LNCaP clone FGC (cell line): ENCODE results near the gene SPATA16.

Source experiments
- DNase-seq: peaks from one replicate; pipeline ENCODE4 v3.0.0-alpha.2; 2011; ENCODE audit warnings: low read depth
- H3K4me3 ChIP-seq: 2 replicates; pipeline ENCODE4 v1.5.1; 2011; ENCODE audit warnings: mild to moderate bottlenecking, low read depth, low read length, control low read depth
- TF ChIP-seq, protein P1 (sequence below): IDR thresholded peaks from 2 replicates; pipeline ENCODE4 v1.5.1; 2012; ENCODE audit warnings: mild to moderate bottlenecking; ENCODE audit not compliant: control insufficient read depth, insufficient read depth; ENCODE audit errors: extremely low read depth

SPATA16 gene

DNA sequence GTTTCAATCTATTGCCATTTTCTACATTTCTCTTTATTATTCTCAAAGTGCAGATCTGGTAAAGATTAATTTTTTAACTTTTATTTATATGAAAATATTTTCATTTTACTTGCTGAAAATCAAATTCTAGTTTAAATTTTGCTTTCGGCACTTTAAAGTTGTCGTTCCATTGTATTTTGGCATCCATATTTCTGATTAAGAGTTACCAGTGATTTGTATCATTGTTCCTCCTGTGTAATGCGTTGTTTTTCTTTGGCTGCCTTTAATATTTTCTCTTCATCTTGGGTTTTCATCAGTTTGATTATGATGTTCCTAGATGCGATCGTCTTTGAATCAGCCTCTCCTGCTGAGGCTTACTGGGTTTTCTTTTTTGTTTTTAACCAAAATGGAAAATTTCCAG is 97.3 kb downstream of the SPATA16 start:
- no peak for DNase-seq
- TF ChIP-seq, protein P1, sequence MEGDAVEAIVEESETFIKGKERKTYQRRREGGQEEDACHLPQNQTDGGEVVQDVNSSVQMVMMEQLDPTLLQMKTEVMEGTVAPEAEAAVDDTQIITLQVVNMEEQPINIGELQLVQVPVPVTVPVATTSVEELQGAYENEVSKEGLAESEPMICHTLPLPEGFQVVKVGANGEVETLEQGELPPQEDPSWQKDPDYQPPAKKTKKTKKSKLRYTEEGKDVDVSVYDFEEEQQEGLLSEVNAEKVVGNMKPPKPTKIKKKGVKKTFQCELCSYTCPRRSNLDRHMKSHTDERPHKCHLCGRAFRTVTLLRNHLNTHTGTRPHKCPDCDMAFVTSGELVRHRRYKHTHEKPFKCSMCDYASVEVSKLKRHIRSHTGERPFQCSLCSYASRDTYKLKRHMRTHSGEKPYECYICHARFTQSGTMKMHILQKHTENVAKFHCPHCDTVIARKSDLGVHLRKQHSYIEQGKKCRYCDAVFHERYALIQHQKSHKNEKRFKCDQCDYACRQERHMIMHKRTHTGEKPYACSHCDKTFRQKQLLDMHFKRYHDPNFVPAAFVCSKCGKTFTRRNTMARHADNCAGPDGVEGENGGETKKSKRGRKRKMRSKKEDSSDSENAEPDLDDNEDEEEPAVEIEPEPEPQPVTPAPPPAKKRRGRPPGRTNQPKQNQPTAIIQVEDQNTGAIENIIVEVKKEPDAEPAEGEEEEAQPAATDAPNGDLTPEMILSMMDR, result no peak
- H3K4me3 ChIP-seq, result no peak overlapping the region

DNA sequence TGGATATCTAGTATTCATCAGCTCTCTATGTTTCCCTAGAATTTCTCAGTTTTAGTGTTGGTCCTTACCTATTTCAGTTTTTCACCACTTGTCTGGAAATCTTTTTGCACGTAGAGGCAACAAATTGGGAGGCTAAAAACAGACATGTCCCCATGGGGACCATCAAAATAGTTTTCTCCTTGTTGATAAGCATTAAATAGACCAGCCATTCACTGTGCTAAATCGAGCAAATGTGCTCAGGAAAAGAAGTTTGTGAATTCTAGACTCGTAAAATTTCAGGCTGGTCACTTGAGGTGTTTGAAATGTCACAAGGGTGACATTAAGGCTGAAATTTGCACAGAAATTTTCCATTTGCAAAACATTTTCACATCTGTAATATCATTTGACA is 102.6 kb downstream of the SPATA16 start:
- no peak for DNase-seq
- H3K4me3 ChIP-seq, result no peak overlapping the region
- TF ChIP-seq, protein P1, result no peak

DNA sequence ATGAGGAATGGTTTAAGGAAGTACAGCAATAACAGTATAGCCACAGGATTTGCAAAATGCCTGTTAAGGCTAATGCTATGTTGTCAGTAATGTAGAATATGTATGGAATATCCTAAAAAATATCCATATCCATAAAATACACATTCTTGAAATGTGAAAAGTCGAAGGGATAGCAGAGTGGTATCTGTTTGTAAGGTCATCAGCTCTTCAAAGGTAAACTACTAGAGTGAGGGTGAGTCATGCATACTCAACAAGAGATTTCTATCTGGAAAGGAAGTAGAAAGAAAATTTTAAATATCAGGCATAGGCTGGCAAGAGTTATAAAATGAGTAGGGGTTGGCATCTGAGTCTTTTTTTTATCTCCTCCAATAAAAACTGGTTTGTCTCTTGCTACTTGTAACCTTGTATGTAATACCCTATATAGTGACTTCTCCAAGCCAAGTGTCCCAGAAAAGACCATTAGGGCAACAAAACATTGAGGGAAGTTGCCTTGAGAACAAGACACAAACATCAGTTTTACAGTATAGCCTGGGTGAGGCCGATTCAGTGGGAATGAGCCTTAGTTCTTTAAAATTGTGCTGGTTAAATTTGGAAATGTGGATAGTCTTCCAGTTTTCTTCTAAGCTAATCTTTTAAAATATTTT is 103.1 kb downstream of the SPATA16 start:
- no peak overlapping the region for H3K4me3 ChIP-seq
- no peak for DNase-seq
- TF ChIP-seq, protein P1, result no peak

DNA sequence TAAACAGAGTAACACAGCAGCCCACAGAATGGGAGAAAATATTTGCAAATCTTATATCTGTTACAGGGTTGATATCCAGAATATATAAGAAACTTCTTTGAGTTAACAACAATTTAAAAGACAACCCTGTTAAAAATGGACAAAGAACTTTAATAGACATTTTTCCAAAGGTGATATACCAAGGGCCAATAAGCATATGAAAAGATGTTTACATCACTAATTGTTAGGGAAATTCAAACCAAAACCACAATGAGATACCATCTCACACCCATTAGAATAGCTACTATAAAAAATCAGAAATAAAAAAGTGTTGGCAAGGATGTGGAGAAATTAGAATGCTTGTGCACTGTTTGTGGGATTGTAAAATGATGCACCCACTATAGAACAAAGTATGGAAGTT is 110.8 kb downstream of the SPATA16 start:
- no peak overlapping the region for H3K4me3 ChIP-seq
- no peak for DNase-seq
- TF ChIP-seq, protein P1, result no peak

DNA sequence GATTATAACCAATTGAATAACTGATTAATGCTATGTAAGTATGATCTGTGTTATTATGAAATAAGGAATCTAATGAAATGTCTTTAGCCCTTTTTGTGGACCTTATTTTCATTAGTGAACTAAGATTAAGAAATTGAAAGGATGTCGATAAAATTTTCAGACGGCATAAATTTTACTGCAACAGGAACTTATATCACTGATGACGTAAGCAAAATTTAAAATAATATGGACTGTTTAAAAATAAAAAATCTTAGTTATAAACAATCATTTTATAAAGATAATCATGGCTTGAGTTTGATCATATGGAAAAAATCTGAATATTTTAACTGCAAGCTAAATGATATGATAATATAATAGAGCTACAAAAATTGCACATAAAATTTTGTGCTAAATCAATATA is 112.7 kb downstream of the SPATA16 start:
- H3K4me3 ChIP-seq, result no peak overlapping the region
- TF ChIP-seq, protein P1, result no peak
- no peak for DNase-seq

GRCh38 chr3:173027429-173027828 is 113.6 kb downstream of the SPATA16 start:
- no peak for DNase-seq
- TF ChIP-seq, protein P1, result no peak

DNA sequence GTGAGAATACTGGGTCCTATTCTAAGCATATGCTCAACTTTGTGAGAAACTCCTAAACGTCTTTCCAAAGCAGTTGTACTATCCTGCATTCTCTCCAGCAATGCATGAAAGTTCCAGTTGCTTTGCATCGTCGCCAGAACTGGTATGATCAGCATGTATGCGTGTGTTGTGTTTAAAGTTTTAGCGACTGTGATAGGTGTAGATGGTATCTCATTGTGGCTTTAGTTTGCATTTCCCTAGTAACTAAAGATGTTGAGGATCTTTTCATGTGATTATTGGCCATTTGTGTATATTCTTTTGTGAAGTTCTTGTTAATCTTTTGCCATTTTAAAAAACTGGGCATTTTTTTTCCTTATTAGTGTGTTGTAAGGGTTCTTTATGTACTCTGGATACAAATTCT is 115.1 kb downstream of the SPATA16 start:
- H3K4me3 ChIP-seq, result no peak overlapping the region
- DNase-seq, result no peak
- TF ChIP-seq, protein P1, result no peak

More at GRCh38 chr3:173027429-173027828, 113.6 kb downstream of the SPATA16 start:
- no peak overlapping the region for H3K4me3 ChIP-seq
